Activated CD8-positive, alpha-beta memory T cell treated with anti-CD3 and anti-CD28 coated beads, Interleukin-2, amount 50 U/mL, for 1 hour (primary cell): Measurements from ENCODE around the gene RHOXF2.

Source experiments
- DNase-seq: peaks from one replicate; pipeline ENCODE4 v3.0.0-alpha.2; 2020; ENCODE audit errors: extremely low read depth

Gene RHOXF2

DNA sequence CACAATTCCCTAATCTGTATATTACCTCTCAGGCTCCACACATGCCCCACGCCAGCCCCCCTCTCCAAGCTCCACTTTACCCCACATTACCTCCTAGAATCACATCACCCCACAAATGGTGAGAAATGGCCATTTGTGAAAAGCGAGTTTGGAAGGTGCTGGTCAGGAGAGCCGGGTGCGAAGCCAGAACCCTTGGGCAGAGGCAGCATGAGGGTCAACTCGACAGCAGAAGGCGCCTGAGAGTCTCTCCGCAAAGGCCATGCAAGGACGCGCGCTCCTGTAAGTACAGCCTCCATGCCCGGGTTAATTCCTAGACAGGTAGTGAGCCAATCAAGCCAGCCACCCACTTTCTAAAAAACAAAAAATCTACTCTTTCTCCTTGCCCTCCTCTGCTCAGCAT is 42.4 kb downstream of the RHOXF2 start:
- no peak for DNase-seq

DNA sequence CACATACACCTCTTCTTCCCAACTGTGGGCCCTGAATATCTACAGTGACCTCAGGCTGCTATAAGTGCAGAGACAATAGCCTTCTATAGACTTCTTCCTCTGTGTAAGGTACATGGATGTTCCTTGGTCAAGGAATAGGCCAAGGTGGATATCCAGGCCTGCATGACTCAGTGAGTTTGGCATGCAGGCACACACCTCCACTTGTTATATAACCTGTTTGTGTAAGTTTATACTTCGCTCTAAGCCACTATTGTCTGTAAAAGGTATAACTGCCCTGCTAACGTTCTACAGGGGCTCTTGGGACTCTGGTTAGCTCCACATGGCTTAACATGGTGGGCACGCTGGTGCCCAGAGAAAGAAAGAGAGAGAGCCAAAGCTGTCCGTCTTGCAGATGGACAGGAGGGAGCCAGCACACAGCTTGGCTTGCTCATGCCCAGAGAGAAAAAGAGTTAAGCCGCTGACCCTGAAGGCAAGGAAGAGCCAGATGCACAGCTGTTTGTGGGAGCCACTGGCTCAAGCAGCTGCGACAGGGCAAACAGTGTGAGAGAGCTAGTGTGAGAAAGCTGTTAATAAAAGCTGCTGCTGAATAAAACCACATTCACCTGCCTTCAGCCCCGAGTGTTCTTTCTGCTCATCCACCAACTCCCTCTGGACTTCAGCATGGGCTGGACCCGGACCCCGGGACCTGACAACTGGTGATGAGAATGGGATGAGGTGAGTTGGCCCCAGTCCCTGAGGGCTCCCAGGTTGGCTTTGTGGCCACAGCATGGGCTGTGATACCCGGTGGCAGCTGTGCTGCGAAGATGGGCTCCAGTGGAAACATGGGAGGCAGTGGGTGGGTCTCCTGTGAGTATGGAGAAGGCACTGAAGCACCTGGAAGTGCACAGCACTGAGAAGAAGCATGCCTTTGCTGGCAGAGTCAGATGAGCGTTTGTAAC is 47.7 kb downstream of the RHOXF2 start:
- DNase-seq = no peak

DNA sequence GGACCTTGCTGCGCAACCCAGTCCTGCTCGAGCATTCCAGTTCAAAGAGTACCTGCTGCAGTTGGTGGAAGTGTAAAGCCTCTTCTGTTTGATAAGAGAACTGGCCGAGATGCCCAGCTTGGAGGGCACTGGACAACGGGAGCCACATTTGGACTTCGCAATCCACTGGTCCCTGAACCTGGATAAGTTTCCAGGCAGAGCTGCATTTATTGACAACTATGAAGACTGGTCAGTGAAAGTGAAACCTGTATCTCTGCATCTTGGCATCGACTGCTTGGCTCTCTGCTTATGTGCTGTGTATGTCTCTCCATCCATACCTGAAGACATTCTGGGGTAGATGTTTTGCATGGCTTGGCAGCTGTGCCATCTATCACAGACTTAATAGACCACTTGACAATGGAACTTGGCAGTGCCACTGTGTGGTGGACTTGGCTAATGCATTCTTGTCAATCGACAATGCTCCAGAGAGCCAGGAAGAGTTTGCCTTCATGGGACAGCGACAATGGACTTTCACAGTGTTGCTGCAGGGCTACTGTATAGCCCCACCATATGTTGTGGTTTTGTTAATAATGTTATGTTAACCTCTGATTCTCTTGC is 48.7 kb downstream of the RHOXF2 start:
- no peak for DNase-seq

DNA sequence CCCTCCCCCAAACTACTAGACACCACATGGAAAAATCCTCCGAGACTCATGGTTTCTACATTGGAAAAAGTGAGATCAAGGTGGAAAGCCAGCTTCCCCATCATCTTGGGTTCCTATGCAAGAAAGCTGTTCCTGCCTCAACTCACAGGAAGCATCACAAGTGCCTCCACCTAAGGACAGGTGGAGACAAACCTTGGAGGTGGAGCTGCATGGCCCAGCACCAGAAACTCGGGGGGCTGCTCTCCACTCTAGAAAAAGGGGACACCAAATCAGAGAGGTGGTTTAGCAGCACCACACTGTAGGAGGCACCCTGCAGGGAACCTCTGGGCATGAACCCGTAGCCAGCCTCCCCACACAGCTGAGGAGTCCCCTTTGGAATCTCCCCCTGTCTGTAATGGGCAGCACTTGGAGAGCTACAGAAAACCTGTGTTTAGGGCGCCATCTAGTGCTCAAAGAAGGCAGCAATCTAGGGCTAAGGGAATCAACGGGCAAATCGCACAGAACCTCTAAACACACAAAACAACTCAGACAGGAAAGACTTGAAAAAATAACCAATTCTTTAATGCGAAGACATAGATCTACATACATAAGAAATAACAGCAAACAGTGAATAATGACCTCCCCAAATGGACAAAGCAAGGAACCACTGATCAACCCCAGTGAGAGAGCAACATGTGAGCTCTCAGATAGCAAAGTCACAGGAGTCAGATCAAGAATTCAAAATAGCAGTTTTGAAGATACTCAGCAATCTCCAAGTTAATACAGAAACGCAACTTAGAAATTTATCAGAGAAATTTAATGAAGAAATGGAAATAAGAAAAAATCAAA is 55.2 kb downstream of the RHOXF2 start:
- peak; percentile 4 for DNase-seq
